GM21390 (cell line): ENCODE measurements around the gene PRPF8.
"Not testable (repeated sequence)": the region's sequence is repeated elsewhere in the genome, so short reads cannot be mapped to it uniquely, and the experiment has no call there.

Experiments used
- ATAC-seq: cut with Tn5 transposase; IDR thresholded peaks from one replicate; pipeline ENCODE4 v1.9.1; 2021; ENCODE audit not compliant: unreplicated experiment

PRPF8 gene

GRCh38 chr17:1716912-1717695 is 32.4 kb upstream of the PRPF8 start:
- ATAC-seq = no peak

DNA sequence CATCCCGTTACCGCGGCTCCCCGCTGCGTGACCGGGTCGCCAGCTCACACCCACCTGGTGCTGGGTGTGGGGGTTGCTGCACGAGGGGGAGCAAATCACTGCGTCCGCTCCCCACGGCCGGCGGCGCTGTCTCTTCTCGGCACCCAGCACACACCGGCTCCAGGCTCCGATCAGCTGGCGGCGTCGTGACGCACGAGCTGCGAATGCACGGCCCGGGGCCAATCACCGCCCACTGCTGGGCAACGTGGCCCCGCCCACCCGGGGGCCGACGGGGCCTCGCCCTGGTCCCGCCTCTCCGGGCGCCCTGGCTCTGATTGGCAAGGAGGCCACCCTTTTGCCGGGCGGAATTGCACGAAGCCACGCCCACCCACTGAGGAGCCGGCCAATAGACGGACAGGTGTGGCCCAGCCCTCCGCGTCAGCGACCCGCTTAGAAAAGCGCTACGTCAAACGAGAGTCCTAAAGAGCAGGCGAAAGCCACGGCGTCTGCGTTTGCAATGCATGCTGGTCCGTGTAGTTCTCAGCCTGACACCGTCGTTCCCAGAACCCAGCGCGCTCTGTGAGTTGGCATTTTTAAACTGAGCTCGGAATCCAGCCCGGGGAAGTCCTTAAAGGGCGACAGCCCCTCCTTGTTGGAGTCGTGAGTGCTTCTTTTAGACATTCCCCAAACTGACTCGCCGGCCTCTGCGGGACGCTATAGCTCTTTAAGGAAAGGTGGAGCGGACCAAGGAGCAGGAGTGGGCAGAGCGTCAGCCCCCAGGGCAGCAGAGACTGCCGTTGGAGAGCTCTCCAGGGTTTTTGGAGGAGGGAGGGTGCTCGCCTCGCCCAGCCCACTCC is 31.6 kb upstream of the PRPF8 start:
- peak; percentile 72 for ATAC-seq

DNA sequence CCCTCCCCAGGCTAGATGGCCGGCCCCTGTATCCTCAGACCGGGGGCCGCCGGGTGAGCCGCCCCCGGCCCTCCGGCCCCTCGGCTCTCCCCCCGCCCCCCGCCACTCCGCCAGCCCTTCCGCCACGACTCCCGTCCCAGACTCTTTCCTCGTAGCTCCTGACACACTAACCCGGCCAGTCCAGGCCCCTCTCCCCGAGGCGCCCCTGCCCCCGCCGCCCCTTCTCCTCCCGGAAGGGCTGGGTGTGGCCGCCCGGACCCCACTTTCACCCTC is 31.1 kb upstream of the PRPF8 start:
- no peak for ATAC-seq

GRCh38 chr17:1714980-1715802 is 30.5 kb upstream of the PRPF8 start:
- no peak for ATAC-seq

DNA sequence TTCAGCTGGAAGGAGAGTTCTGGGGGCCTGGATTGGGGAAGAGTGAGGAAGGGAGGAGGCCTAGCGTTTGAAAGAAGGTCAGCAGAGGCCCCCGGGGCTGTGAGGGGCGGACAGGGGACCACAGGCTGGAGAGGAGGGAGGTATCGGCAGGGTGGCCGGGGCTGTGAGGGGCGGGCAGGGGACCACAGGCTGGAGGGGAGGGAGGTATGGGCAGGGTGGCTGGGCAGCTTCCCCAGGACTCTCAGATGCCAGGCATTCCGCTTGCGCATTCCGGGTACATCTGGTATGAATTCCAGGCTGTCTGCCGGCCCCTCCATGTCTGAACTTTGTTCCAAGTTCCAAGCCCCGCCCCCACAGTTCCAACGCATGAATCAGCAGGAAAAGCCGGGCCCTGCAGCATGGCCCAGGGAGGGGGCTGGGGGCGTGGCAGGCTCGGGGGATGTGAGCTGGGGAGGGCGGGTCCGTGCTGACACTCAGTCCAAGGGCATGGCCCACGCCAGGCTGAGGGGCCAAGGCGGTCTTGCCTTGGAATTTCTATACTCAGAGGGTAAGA is 29.8 kb upstream of the PRPF8 start:
- ATAC-seq = no peak

GRCh38 chr17:1713878-1714426 is 29.3 kb upstream of the PRPF8 start:
- no peak for ATAC-seq

GRCh38 chr17:1713160-1713877 is 28.7 kb upstream of the PRPF8 start:
- ATAC-seq = no peak

DNA sequence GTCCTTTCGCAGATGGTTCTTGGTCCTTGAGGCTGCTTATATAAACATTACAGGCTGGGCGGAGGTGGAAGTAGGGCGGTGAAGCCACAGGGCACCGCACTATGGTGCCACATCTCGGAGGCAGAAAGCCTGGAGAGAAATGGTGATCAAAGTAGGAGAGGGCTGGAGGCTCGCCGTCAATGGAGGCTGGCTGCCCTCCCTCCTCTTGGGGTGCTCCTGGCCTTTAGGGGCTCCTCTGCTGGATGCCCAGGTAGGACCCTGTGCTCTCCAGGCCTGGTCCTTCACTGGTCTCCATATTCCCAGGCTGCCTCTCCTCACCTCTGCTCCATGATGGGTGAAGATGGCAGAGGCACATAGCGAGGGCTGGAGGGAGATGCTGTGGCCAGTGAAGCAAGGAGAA is 27.6 kb upstream of the PRPF8 start:
- ATAC-seq = no peak

DNA sequence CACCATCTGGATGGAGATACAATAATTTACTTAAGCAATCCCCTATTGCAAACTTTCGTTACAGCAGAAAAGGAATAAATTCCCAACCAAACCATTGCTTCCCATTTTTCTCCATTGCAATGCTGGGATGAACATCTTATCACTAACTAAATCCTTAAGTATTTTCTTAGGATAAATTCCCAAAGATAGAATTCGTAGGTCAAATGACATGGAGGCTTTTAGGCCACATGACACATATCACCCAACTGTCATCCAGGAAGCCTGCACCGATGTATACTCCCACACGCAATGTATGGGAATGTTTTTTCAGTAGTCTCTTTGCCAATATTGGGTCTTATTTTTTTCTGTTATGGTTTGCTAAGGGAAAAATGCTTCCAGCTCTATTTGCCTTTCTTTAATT is 27.1 kb upstream of the PRPF8 start:
- no peak for ATAC-seq

DNA sequence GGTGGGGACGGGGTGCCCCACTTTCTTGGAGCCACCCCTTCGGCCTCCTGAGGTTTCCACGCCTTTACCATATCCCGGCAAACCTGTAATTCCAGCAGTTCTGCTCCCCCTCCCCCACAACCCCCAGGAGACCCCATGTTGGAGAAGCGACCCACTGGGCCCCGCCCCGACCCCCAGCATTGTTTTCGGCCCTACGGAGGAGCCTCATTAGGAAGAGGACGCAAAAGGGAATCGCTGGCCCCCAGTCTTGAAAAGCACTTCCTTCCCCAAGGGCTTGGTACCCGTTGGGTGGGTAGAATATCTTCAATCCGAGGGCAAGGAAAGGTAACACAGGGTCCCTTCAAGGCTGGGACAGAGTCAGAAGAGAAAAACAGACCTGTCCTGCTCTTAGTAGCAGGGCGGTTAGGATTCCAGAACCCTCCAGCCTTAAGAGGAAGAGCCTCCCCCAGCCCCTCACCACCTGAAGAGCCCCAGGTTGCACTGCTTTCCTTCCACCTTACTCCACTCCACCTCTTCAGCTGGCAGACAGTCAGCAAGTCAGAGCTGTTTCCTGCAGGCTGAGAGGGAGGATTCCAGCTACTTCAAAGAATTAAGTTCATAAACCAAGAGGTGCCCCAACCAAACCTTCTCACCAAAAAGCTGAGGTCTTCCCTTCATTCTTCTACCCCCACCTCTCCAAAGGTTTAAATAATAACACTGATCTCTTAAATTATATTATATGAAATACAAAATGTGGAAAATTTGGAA is 26.3 kb upstream of the PRPF8 start:
- no peak for ATAC-seq

GRCh38 chr17:1709971-1710806 is 25.5 kb upstream of the PRPF8 start, which contains the start of gene TLCD2:
TLCD2 (minus strand) TSS chr17:1710377; CDS start chr17:1710242, 135 bp downstream.
- no peak for ATAC-seq

- ATAC-seq = no peak
These were observed 24.8 kb upstream of the PRPF8 start for GRCh38 chr17:1709403-1709951.

- not testable (repeated sequence) for ATAC-seq
These were observed 24.2 kb upstream of the PRPF8 start for GRCh38 chr17:1708791-1709346.

DNA sequence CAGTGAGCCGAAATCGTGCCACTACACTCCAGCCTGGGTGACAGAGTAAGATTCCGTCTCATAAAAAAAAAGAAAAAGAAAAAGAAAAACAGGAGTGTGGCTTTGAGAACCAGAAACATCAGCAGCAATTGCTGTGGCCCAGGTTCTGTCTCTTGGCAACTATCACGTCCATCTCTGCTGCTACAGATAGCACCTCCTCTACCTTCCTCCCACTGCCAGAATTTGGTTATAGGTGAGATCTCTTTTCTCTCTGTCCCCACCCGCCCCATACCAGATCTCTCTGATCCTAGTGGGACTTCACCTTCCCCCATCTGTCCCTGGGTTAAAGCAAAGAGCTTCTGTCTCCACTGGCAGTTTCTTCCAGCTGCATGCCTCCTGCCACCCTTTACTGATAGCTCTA is 22.4 kb upstream of the PRPF8 start:
- ATAC-seq = no peak

DNA sequence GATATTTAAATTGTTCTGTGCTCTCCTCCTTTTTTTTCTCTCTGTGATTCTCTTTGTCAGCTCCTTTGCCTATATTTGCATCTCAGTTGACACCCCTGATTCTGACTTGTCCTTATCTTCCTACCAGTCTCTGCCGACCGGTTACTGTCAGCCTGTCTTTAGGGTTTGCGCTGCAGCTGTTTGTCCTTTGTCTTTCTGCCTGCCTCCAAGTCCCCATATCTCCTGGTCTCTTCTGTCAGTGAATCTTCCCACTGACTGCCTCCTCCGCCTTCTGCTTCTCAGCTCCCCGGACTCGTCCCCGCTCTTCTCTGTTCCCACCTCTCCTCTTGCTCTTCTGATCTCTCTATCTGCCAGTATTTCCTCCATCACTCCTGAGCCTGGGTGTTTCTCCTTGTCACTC is 20.3 kb upstream of the PRPF8 start:
- ATAC-seq = no peak

DNA sequence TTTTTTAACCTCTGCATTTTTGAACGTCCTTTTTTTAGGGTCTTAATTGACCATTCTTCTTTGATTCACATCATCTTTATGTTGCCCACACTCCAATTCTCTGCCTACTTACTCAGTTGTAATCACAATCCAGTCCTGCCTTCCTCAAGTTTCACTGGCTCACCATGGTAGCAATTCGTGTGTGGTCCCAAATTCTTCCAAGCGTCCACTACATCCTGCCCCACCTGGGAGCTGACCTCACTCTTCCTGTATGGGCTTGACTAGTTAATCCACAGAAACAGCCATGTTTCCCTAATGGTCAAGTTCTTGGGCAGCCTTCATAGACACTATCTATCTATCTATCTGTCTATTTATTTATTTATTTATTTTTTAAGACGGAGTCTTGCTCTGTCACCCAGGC is 18.4 kb upstream of the PRPF8 start:
- no peak for ATAC-seq

GRCh38 chr17:1699891-1700290 is 15.2 kb upstream of the PRPF8 start:
- ATAC-seq = not testable (repeated sequence)

DNA sequence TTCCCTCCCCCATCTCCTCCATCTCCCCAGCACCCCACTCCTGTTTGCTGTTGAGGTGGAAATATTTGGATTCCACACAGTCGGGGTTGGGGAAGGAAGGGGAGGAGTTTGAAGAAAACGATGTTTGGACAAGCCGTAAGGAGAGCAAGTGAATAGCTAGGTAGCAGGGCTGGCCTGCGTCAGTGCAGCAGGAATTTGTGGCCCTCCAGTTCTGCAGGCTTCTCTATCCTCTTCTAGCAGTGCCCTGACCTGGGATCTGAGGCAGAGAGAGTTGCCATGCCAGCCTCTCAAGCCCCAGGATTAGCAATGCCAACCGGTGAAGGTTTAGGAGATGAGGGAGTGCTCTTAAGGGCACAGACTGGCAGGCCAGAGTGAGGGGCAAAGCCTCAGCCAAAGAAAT is 13.0 kb upstream of the PRPF8 start:
- ATAC-seq = no peak
